22Rv1 (cell line): Measurements from ENCODE around the gene MAP3K4.

Experiments used
- ZFX ChIP-seq: fragments of 450-650 bp; IDR thresholded peaks from 2 replicates; pipeline ENCODE4 v1.6.1; 2017; ENCODE audit warnings: antibody characterized with exemption, borderline replicate concordance
- TF ChIP-seq, protein P1 (sequence below): fragments of 450-650 bp; IDR thresholded peaks from 2 replicates; pipeline ENCODE4 v1.5.1; 2017; ENCODE audit warnings: mild to moderate bottlenecking

GRCh38 chr6:161117942-161118341 is 126.4 kb downstream of the MAP3K4 start:
- TF ChIP-seq, protein P1, sequence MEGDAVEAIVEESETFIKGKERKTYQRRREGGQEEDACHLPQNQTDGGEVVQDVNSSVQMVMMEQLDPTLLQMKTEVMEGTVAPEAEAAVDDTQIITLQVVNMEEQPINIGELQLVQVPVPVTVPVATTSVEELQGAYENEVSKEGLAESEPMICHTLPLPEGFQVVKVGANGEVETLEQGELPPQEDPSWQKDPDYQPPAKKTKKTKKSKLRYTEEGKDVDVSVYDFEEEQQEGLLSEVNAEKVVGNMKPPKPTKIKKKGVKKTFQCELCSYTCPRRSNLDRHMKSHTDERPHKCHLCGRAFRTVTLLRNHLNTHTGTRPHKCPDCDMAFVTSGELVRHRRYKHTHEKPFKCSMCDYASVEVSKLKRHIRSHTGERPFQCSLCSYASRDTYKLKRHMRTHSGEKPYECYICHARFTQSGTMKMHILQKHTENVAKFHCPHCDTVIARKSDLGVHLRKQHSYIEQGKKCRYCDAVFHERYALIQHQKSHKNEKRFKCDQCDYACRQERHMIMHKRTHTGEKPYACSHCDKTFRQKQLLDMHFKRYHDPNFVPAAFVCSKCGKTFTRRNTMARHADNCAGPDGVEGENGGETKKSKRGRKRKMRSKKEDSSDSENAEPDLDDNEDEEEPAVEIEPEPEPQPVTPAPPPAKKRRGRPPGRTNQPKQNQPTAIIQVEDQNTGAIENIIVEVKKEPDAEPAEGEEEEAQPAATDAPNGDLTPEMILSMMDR, result no peak
- TF ChIP-seq ZFX, result no peak
